ENCODE data around the gene PTPRD.

Gene PTPRD

GRCh38 chr9:8605096-8605495 lies 2007.7 kb downstream of the PTPRD start:
- no peak for DNase-seq

GRCh38 chr9:8604201-8604600 lies 2008.6 kb downstream of the PTPRD start:
- no peak for DNase-seq

GRCh38 chr9:8600914-8601680 lies 2011.7 kb downstream of the PTPRD start:
- no peak for DNase-seq

GRCh38 chr9:8599937-8600336 lies 2012.9 kb downstream of the PTPRD start:
- no peak for DNase-seq

GRCh38 chr9:8589476-8589875 lies 2023.3 kb downstream of the PTPRD start:
- no peak for DNase-seq

- no peak for DNase-seq
Measured at GRCh38 chr9:8585036-8585435, 2027.8 kb downstream of the PTPRD start.

GRCh38 chr9:8579661-8580060 lies 2033.1 kb downstream of the PTPRD start:
- no peak for DNase-seq

- no peak for DNase-seq
Measured at GRCh38 chr9:8576741-8577140, 2036.1 kb downstream of the PTPRD start.

GRCh38 chr9:8574846-8575245 lies 2038.0 kb downstream of the PTPRD start:
- no peak for DNase-seq

- DNase-seq = no peak
Measured at GRCh38 chr9:8572209-8572608, 2040.6 kb downstream of the PTPRD start.

GRCh38 chr9:8571643-8572042 lies 2041.2 kb downstream of the PTPRD start:
- no peak for DNase-seq

GRCh38 chr9:8570776-8571175 lies 2042.0 kb downstream of the PTPRD start:
- DNase-seq = no peak

GRCh38 chr9:8569823-8570222 lies 2043.0 kb downstream of the PTPRD start:
- no peak for DNase-seq

GRCh38 chr9:8567963-8568579 lies 2044.7 kb downstream of the PTPRD start:
- DNase-seq = no peak

GRCh38 chr9:8564960-8565359 lies 2047.8 kb downstream of the PTPRD start:
- DNase-seq = no peak

GRCh38 chr9:8560560-8561525 lies 2052.0 kb downstream of the PTPRD start:
- no peak for DNase-seq

- DNase-seq = no peak
Measured at GRCh38 chr9:8558176-8558575, 2054.6 kb downstream of the PTPRD start.

- no peak for DNase-seq
Measured at GRCh38 chr9:8555762-8556500, 2056.9 kb downstream of the PTPRD start.

- DNase-seq = no peak
Measured at GRCh38 chr9:8553444-8553843, 2059.4 kb downstream of the PTPRD start.

- DNase-seq = no peak
Measured at GRCh38 chr9:8552732-8553131, 2060.1 kb downstream of the PTPRD start.

- no peak for DNase-seq
Measured at GRCh38 chr9:8549214-8549613, 2063.6 kb downstream of the PTPRD start.

- no peak for DNase-seq
Measured at GRCh38 chr9:8543219-8543618, 2069.6 kb downstream of the PTPRD start.

- no peak for DNase-seq
Measured at GRCh38 chr9:8542537-8542936, 2070.3 kb downstream of the PTPRD start.

Measured in NCI-H524 (cell line).